GM23338 (cell line): ENCODE results near the gene SCAF4. TPM values are rescaled to one million over a fixed set of nuclear protein-coding genes. Genes with fewer than 3 reads are reported as not detected.

Experiments used
- ATAC-seq: fragments of 200-7000 bp; cut with Tn5 transposase; 3 replicates; pipeline ENCODE4 v1.9.1; 2020
- DNase-seq: peaks from one replicate; pipeline ENCODE4 v3.0.0-alpha.2; 2015; ENCODE audit warnings: low spot score
- H2AFZ ChIP-seq: fragments of 200-600 bp; sonication (generic); 2 replicates; pipeline ENCODE4 v1.8.0; 2016; ENCODE audit warnings: antibody characterized with exemption, mild to moderate bottlenecking, moderate library complexity
- H3F3A ChIP-seq: fragments of 200-600 bp; sonication (generic); replicated peaks from 2 replicates; pipeline ENCODE4 v1.8.0; 2017; ENCODE audit warnings: antibody characterized with exemption, mixed run types, low read depth
- H3K27ac ChIP-seq: fragments of 200-600 bp; sonication (generic); 2 replicates; pipeline ENCODE4 v1.6.1; 2016; ENCODE audit warnings: low read depth
- H3K27me3 ChIP-seq: fragments of 200-600 bp; sonication (generic); 2 replicates; pipeline ENCODE4 v1.8.0; 2016; ENCODE audit warnings: mild to moderate bottlenecking, mixed run types, moderate library complexity; ENCODE audit not compliant: insufficient read depth
- H3K36me3 ChIP-seq: fragments of 200-600 bp; sonication (generic); 2 replicates; pipeline ENCODE4 v1.8.0; 2016; ENCODE audit warnings: mild to moderate bottlenecking; ENCODE audit not compliant: insufficient read depth
- H3K4me1 ChIP-seq: fragments of 200-600 bp; sonication (generic); 2 replicates; pipeline ENCODE4 v1.8.0; 2016; ENCODE audit warnings: mild to moderate bottlenecking, moderate library complexity; ENCODE audit not compliant: insufficient read depth
- H3K4me2 ChIP-seq: fragments of 200-600 bp; sonication (generic); 2 replicates; pipeline ENCODE4 v1.7.1; 2017; ENCODE audit warnings: mixed run types
- H3K4me3 ChIP-seq: fragments of 200-600 bp; sonication (generic); 2 replicates; pipeline ENCODE4 v1.6.1; 2016; ENCODE audit warnings: mixed run types
- H3K79me2 ChIP-seq: fragments of 200-600 bp; sonication (generic); replicated peaks from 2 replicates; pipeline ENCODE4 v1.8.0; 2017; ENCODE audit warnings: mild to moderate bottlenecking; ENCODE audit not compliant: insufficient read depth
- H3K9me2 ChIP-seq: fragments of 200-600 bp; sonication (generic); 2 replicates; pipeline ENCODE4 v1.8.0; 2017; ENCODE audit not compliant: insufficient read depth
- H4K20me1 ChIP-seq: fragments of 200-600 bp; sonication (generic); replicated peaks from 2 replicates; pipeline ENCODE4 v1.8.0; 2017; ENCODE audit warnings: mild to moderate bottlenecking; ENCODE audit not compliant: insufficient read depth
- H3K27ac Mint-ChIP-seq: 2 replicates; pipeline ENCODE4 v1.8.0; 2020; ENCODE audit warnings: inconsistent platforms, mild to moderate bottlenecking, moderate library complexity, mixed read lengths
- H3K27me3 Mint-ChIP-seq: 3 replicates; pipeline ENCODE4 v1.8.0; 2022; ENCODE audit warnings: low read depth, mild to moderate bottlenecking, moderate library complexity, mixed read lengths, inconsistent platforms; ENCODE audit not compliant: insufficient read depth, poor library complexity
- H3K36me3 Mint-ChIP-seq: 3 replicates; pipeline ENCODE4 v1.8.0; 2021; ENCODE audit warnings: low read depth, mild to moderate bottlenecking, inconsistent platforms, moderate library complexity, mixed read lengths
- H3K4me1 Mint-ChIP-seq: 3 replicates; pipeline ENCODE4 v1.8.0; 2020; ENCODE audit warnings: mild to moderate bottlenecking, inconsistent platforms, mixed read lengths
- H3K4me3 Mint-ChIP-seq: 3 replicates; pipeline ENCODE4 v1.8.0; 2021; ENCODE audit warnings: moderate library complexity, mild to moderate bottlenecking, inconsistent platforms, mixed read lengths
- H3K9me3 Mint-ChIP-seq: 3 replicates; pipeline ENCODE4 v1.8.0; 2020; ENCODE audit warnings: moderate library complexity, mild to moderate bottlenecking, inconsistent platforms, mixed read lengths
- CREB1 ChIP-seq: fragments of 250-450 bp; sonication (Bioruptor Pico); IDR thresholded peaks from 2 replicates; pipeline ENCODE4 v1.5.0; 2020; ENCODE audit warnings: low read depth, mild to moderate bottlenecking, moderate library complexity
- EZH2 ChIP-seq: fragments of 200-600 bp; sonication (generic); IDR thresholded peaks from one replicate; pipeline ENCODE4 v1.8.0; 2017; ENCODE audit warnings: antibody characterized with exemption, mild to moderate bottlenecking, low read depth; ENCODE audit not compliant: unreplicated experiment
- EZH2phosphoT487 ChIP-seq: fragments of 200-600 bp; sonication (generic); IDR thresholded peaks from one replicate; pipeline ENCODE4 v1.8.1; 2018; ENCODE audit warnings: antibody characterized with exemption; ENCODE audit not compliant: unreplicated experiment
- JUNB ChIP-seq: IDR thresholded peaks from one replicate; pipeline ENCODE4 v1.6.1; 2016; ENCODE audit warnings: antibody characterized with exemption; ENCODE audit not compliant: unreplicated experiment
- NANOG ChIP-seq: IDR thresholded peaks from 2 replicates; pipeline ENCODE4 v1.6.1; 2016; ENCODE audit warnings: antibody characterized with exemption, borderline replicate concordance
- POLR2AphosphoS5 ChIP-seq: IDR thresholded peaks from 2 replicates; pipeline ENCODE4 v1.6.1; 2016; ENCODE audit warnings: antibody characterized with exemption, low read depth
- STAT1 ChIP-seq: IDR thresholded peaks from one replicate; pipeline ENCODE4 v1.6.1; 2016; ENCODE audit warnings: antibody characterized with exemption; ENCODE audit not compliant: unreplicated experiment
- ZNF114 ChIP-seq: fragments of 250-450 bp; sonication (Bioruptor Pico); IDR thresholded peaks from 2 replicates; pipeline ENCODE4 v1.5.0; 2020; ENCODE audit warnings: mild to moderate bottlenecking, moderate library complexity
- ZNF331 ChIP-seq: fragments of 250-450 bp; sonication (Bioruptor Pico); IDR thresholded peaks from 2 replicates; pipeline ENCODE4 v1.5.0; 2020; ENCODE audit warnings: low read depth, mild to moderate bottlenecking, moderate library complexity
- polyA plus RNA-seq: library from polyadenylated mRNA; unstranded; fragments of >200 nt; fragmentation: Nextera tagmentation; extraction: Ambion mirVana; gene quantifications from 2 replicates; pipeline ENCODE4 v1.2.1, GENCODE V29; 2016
- total RNA-seq: library from RNA; depleted of rRNA; stranded (reverse); fragments of >200 nt; shearing (Covaris generic); gene quantifications from 2 replicates; pipeline ENCODE4 v1.2.3, GENCODE V29; 2014
- TF ChIP-seq, protein P1 (sequence below): IDR thresholded peaks from one replicate; pipeline ENCODE4 v1.6.1; 2018; ENCODE audit warnings: antibody characterized with exemption; ENCODE audit not compliant: unreplicated experiment
- TF ChIP-seq, protein P2 (sequence below): IDR thresholded peaks from 2 replicates; pipeline ENCODE4 v1.6.1; 2016; ENCODE audit warnings: antibody characterized with exemption
- TF ChIP-seq, protein P3 (sequence below), 2 experiments: fragments of 200-600 bp in 1 of 2; sonication (generic) in 1 of 2; conservative IDR thresholded peaks; 2 replicates each; pipeline versions ENCODE4 v1.5.1 to v1.6.1; 2016 to 2017; ENCODE audit warnings: antibody characterized with exemption in 2 of 2, low read depth in 2 of 2, mild to moderate bottlenecking in 2 of 2, moderate library complexity in 1 of 2
- TF ChIP-seq, protein P4 (sequence below): fragments of 250-450 bp; sonication (Bioruptor Pico); IDR thresholded peaks from 2 replicates; pipeline ENCODE4 v1.5.0; 2020; ENCODE audit warnings: mild to moderate bottlenecking, moderate library complexity

SCAF4 gene
- total and polyA plus RNA-seq, 2 experiments from 2014 or later, result 29.7 to 45.8 TPM

DNA sequence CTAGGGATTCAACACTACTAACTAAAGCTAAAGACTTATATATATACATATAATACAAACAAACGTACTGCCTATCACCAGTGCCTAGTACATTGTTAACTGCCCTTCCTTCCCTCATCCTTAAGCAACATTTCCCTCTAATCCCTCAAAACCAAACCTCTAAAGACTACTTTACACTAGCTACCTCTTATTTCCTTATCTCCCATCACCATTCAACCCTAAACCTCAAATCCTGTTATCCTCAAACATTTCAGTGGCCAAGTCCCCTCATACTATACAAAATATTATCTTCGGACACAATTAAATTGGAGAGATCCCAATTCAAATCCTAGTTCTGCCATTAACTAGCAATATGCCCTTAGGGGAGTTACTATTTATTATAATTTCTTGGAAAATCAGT, 3.7 kb downstream of the SCAF4 start:
- no peak overlapping the region for H2AFZ ChIP-seq
- peaks cover 62% of the 10 kb centered on the region for H4K20me1 ChIP-seq
- no peak overlapping the region for H3K27ac ChIP-seq
- peaks cover 42% of the 10 kb centered on the region for H3K4me1 ChIP-seq
- peak overlapping the region; percentile 72 for H3K4me2 ChIP-seq
- Mint-ChIP-seq H3K4me3 (no peak overlapping the region), H3K4me1 (peaks cover 26% of the 10 kb centered on the region), H3K9me3 (no peaks in the 10 kb centered on the region), H3K36me3 (peaks cover 5% of the 10 kb centered on the region), H3K27me3 (peaks cover 6% of the 10 kb centered on the region), H3K27ac (no peak overlapping the region)
- peaks cover 10% of the 10 kb centered on the region; the same call in 1 of the 2 replicates for H3F3A ChIP-seq
- DNase-seq (no peak), ATAC-seq (no peak)
- H3K4me3 ChIP-seq, result no peak overlapping the region
- H3K27me3 ChIP-seq, result no peaks in the 10 kb centered on the region
- H3K9me2 ChIP-seq, result no peaks in the 10 kb centered on the region
- TF ChIP-seq ZNF331, result no peak
- TF ChIP-seq POLR2AphosphoS5, result no peak
- TF ChIP-seq EZH2, result no peak
- TF ChIP-seq ZNF114 (CRISPR knock-in tag), result no peak
- TF ChIP-seq, protein P1, sequence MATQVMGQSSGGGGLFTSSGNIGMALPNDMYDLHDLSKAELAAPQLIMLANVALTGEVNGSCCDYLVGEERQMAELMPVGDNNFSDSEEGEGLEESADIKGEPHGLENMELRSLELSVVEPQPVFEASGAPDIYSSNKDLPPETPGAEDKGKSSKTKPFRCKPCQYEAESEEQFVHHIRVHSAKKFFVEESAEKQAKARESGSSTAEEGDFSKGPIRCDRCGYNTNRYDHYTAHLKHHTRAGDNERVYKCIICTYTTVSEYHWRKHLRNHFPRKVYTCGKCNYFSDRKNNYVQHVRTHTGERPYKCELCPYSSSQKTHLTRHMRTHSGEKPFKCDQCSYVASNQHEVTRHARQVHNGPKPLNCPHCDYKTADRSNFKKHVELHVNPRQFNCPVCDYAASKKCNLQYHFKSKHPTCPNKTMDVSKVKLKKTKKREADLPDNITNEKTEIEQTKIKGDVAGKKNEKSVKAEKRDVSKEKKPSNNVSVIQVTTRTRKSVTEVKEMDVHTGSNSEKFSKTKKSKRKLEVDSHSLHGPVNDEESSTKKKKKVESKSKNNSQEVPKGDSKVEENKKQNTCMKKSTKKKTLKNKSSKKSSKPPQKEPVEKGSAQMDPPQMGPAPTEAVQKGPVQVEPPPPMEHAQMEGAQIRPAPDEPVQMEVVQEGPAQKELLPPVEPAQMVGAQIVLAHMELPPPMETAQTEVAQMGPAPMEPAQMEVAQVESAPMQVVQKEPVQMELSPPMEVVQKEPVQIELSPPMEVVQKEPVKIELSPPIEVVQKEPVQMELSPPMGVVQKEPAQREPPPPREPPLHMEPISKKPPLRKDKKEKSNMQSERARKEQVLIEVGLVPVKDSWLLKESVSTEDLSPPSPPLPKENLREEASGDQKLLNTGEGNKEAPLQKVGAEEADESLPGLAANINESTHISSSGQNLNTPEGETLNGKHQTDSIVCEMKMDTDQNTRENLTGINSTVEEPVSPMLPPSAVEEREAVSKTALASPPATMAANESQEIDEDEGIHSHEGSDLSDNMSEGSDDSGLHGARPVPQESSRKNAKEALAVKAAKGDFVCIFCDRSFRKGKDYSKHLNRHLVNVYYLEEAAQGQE, result no peak
- TF ChIP-seq, protein P2, sequence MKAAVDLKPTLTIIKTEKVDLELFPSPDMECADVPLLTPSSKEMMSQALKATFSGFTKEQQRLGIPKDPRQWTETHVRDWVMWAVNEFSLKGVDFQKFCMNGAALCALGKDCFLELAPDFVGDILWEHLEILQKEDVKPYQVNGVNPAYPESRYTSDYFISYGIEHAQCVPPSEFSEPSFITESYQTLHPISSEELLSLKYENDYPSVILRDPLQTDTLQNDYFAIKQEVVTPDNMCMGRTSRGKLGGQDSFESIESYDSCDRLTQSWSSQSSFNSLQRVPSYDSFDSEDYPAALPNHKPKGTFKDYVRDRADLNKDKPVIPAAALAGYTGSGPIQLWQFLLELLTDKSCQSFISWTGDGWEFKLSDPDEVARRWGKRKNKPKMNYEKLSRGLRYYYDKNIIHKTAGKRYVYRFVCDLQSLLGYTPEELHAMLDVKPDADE, result no peak
- no peak for TF ChIP-seq EZH2phosphoT487
- TF ChIP-seq, protein P3, sequence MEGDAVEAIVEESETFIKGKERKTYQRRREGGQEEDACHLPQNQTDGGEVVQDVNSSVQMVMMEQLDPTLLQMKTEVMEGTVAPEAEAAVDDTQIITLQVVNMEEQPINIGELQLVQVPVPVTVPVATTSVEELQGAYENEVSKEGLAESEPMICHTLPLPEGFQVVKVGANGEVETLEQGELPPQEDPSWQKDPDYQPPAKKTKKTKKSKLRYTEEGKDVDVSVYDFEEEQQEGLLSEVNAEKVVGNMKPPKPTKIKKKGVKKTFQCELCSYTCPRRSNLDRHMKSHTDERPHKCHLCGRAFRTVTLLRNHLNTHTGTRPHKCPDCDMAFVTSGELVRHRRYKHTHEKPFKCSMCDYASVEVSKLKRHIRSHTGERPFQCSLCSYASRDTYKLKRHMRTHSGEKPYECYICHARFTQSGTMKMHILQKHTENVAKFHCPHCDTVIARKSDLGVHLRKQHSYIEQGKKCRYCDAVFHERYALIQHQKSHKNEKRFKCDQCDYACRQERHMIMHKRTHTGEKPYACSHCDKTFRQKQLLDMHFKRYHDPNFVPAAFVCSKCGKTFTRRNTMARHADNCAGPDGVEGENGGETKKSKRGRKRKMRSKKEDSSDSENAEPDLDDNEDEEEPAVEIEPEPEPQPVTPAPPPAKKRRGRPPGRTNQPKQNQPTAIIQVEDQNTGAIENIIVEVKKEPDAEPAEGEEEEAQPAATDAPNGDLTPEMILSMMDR (conservative IDR thresholded peaks at IDR 0.05; ENCODE audit: low read depth in 2 of 2), result no peak
- TF ChIP-seq JUNB, result no peak
- TF ChIP-seq, protein P4, sequence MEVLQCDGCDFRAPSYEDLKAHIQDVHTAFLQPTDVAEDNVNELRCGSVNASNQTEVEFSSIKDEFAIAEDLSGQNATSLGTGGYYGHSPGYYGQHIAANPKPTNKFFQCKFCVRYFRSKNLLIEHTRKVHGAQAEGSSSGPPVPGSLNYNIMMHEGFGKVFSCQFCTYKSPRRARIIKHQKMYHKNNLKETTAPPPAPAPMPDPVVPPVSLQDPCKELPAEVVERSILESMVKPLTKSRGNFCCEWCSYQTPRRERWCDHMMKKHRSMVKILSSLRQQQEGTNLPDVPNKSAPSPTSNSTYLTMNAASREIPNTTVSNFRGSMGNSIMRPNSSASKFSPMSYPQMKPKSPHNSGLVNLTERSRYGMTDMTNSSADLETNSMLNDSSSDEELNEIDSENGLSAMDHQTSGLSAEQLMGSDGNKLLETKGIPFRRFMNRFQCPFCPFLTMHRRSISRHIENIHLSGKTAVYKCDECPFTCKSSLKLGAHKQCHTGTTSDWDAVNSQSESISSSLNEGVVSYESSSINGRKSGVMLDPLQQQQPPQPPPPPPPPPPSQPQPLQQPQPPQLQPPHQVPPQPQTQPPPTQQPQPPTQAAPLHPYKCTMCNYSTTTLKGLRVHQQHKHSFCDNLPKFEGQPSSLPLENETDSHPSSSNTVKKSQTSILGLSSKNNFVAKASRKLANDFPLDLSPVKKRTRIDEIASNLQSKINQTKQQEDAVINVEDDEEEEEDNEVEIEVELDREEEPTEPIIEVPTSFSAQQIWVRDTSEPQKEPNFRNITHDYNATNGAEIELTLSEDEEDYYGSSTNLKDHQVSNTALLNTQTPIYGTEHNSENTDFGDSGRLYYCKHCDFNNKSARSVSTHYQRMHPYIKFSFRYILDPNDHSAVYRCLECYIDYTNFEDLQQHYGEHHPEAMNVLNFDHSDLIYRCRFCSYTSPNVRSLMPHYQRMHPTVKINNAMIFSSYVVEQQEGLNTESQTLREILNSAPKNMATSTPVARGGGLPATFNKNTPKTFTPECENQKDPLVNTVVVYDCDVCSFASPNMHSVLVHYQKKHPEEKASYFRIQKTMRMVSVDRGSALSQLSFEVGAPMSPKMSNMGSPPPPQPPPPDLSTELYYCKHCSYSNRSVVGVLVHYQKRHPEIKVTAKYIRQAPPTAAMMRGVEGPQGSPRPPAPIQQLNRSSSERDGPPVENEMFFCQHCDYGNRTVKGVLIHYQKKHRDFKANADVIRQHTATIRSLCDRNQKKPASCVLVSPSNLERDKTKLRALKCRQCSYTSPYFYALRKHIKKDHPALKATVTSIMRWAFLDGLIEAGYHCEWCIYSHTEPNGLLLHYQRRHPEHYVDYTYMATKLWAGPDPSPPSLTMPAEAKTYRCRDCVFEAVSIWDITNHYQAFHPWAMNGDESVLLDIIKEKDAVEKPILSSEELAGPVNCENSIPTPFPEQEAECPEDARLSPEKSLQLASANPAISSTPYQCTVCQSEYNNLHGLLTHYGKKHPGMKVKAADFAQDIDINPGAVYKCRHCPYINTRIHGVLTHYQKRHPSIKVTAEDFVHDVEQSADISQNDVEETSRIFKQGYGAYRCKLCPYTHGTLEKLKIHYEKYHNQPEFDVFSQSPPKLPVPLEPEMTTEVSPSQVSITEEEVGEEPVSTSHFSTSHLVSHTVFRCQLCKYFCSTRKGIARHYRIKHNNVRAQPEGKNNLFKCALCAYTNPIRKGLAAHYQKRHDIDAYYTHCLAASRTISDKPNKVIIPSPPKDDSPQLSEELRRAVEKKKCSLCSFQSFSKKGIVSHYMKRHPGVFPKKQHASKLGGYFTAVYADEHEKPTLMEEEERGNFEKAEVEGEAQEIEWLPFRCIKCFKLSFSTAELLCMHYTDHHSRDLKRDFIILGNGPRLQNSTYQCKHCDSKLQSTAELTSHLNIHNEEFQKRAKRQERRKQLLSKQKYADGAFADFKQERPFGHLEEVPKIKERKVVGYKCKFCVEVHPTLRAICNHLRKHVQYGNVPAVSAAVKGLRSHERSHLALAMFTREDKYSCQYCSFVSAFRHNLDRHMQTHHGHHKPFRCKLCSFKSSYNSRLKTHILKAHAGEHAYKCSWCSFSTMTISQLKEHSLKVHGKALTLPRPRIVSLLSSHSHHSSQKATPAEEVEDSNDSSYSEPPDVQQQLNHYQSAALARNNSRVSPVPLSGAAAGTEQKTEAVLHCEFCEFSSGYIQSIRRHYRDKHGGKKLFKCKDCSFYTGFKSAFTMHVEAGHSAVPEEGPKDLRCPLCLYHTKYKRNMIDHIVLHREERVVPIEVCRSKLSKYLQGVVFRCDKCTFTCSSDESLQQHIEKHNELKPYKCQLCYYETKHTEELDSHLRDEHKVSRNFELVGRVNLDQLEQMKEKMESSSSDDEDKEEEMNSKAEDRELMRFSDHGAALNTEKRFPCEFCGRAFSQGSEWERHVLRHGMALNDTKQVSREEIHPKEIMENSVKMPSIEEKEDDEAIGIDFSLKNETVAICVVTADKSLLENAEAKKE (CRISPR knock-in tag), result no peak
- TF ChIP-seq STAT1, result no peak
- no peak for TF ChIP-seq NANOG
- no peak for TF ChIP-seq CREB1 (CRISPR knock-in tag)
- H3K79me2 ChIP-seq, result peaks cover 77% of the 10 kb centered on the region
- no peaks in the 10 kb centered on the region; the same call in 1 of the 2 replicates for H3K36me3 ChIP-seq
